ENCODE data around the gene ATG12.

The ATG12 gene

GRCh38 chr5:115800108-115800507 lies 41.3 kb downstream of the ATG12 start:
- H3K27ac ChIP-seq, result peak overlapping the region; percentile 39; the same call in 1 of the 2 replicates
- TF ChIP-seq ZFX (IDR thresholded peaks at IDR 0.05) (no peak), CTCF (conservative IDR thresholded peaks at IDR 0.05) (no peak)

- peak overlapping the region; percentile 72; the same call in 1 of the 2 replicates for H3K27ac ChIP-seq
- TF ChIP-seq ZFX (IDR thresholded peaks at IDR 0.05), result no peak
- TF ChIP-seq CTCF (conservative IDR thresholded peaks at IDR 0.05), result no peak
Observed at GRCh38 chr5:115798252-115798651, 43.1 kb downstream of the ATG12 start.

- TF ChIP-seq ZFX (IDR thresholded peaks at IDR 0.05), result no peak
- no peak for TF ChIP-seq CTCF (conservative IDR thresholded peaks at IDR 0.05)
- peak overlapping the region; percentile 72; the same call in 1 of the 2 replicates for H3K27ac ChIP-seq
Observed at GRCh38 chr5:115796656-115797055, 44.7 kb downstream of the ATG12 start.

GRCh38 chr5:115795700-115796099 lies 45.7 kb downstream of the ATG12 start:
- no peak overlapping the region for H3K27ac ChIP-seq
- TF ChIP-seq ZFX (IDR thresholded peaks at IDR 0.05) (no peak), CTCF (conservative IDR thresholded peaks at IDR 0.05) (no peak)

- no peak overlapping the region for H3K27ac ChIP-seq
- TF ChIP-seq ZFX (IDR thresholded peaks at IDR 0.05) (no peak), CTCF (conservative IDR thresholded peaks at IDR 0.05) (no peak)
Observed at GRCh38 chr5:115788440-115788839, 52.9 kb downstream of the ATG12 start.

GRCh38 chr5:115787426-115787825 lies 53.9 kb downstream of the ATG12 start:
- no peak for TF ChIP-seq CTCF (conservative IDR thresholded peaks at IDR 0.05)
- TF ChIP-seq ZFX (IDR thresholded peaks at IDR 0.05), result no peak

GRCh38 chr5:115785381-115786065 lies 55.8 kb downstream of the ATG12 start:
- H3K27ac ChIP-seq, result no peak overlapping the region
- TF ChIP-seq CTCF (conservative IDR thresholded peaks at IDR 0.05), result no peak
- no peak for TF ChIP-seq ZFX (IDR thresholded peaks at IDR 0.05)

More at GRCh38 chr5:115787426-115787825, 53.9 kb downstream of the ATG12 start:
- no peak overlapping the region for H3K27ac ChIP-seq

Data from C4-2B (cell line).